ENCODE data around the gene IL17REL.

IL17REL gene

DNA sequence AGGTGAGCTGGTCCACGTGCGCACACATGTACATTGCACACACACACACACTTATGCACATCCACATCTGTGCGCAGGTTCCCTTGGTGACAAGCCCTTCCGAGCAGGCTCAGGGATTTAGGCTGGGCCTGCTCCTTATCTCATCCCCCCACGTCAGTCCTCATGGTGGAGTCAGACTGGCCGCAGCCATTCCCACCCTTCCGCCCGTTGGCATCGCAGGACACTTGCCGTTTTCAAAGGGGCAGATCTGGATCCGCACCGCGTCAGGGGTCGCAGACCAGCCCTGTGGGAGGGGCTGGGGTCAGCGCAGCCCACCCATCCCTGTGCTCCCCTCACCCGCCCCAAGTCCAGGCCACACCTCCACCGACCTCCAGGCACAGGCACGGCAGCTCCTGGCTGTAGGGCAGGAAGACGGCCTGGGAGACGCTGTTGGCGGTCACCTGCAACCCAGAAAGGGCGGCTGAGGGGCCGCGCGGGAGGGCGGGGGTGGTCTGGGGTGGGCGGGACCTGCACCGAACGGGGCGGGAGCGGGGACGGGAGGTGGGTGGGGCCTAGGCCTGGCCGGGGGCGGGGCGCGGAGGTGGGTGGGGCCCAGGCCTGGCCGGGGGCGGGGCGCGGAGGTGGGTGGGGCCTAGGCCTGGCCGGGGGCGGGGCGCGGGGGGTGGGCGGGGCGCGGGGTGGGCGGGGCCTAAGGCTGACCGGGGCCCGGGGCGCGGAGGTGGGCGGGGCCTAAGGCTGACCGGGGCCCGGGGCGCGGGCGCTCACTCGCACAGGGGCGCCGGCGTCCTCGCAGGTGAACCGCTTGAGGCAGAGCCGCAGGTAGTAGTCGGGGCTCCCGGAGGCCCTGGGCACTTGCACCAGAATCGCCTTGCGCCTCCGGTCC is 13.3 kb downstream of the IL17REL start:
- DNase-seq (ENCODE audit: insufficient read length, low spot score) (peak; percentile 43), FAIRE-seq (no peak)
- no peak for TF ChIP-seq POU2F2 (IDR thresholded peaks at IDR 0.05; ENCODE audit: low read depth, low read length)
- TF ChIP-seq PAX5 (IDR thresholded peaks at IDR 0.05; ENCODE audit: insufficient read depth, low read length, severe bottlenecking) = no peak
- TF ChIP-seq POLR2AphosphoS5 (IDR thresholded peaks at IDR 0.05; ENCODE audit: low read depth, low read length) = no peak
- no peak for TF ChIP-seq POLR2A (IDR thresholded peaks at IDR 0.05; ENCODE audit: low read depth, low read length)
- no peak for TF ChIP-seq TAF1 (IDR thresholded peaks at IDR 0.05; ENCODE audit: low read depth, low read length)
- TF ChIP-seq SPI1 (IDR thresholded peaks at IDR 0.05; ENCODE audit: low read depth, low read length) = no peak

DNA sequence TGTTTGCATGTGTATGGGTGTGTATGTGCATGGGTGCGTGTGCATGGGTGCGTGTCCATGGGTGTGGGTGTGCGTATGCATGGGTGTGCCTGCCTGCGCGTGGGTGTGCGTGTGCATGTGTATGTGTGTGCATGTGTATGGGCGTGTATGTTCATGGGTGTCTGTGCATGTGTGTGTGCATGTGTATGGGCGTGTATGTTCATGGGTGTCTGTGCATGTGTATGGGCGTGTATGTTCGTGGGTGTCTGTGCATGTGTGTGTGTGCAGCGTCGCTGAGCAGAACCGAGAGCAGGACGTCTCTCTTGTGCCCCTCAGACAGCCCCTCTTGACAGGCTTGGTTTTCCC is 13.9 kb downstream of the IL17REL start:
- FAIRE-seq = no peak
- DNase-seq (ENCODE audit: insufficient read length, low spot score) = no peak
- TF ChIP-seq POLR2A (IDR thresholded peaks at IDR 0.05; ENCODE audit: low read depth, low read length) = no peak
- no peak for TF ChIP-seq PAX5 (IDR thresholded peaks at IDR 0.05; ENCODE audit: insufficient read depth, low read length, severe bottlenecking)
- TF ChIP-seq POLR2AphosphoS5 (IDR thresholded peaks at IDR 0.05; ENCODE audit: low read depth, low read length) = no peak
- TF ChIP-seq TAF1 (IDR thresholded peaks at IDR 0.05; ENCODE audit: low read depth, low read length) = no peak
- no peak for TF ChIP-seq POU2F2 (IDR thresholded peaks at IDR 0.05; ENCODE audit: low read depth, low read length)
- no peak for TF ChIP-seq SPI1 (IDR thresholded peaks at IDR 0.05; ENCODE audit: low read depth, low read length)

DNA sequence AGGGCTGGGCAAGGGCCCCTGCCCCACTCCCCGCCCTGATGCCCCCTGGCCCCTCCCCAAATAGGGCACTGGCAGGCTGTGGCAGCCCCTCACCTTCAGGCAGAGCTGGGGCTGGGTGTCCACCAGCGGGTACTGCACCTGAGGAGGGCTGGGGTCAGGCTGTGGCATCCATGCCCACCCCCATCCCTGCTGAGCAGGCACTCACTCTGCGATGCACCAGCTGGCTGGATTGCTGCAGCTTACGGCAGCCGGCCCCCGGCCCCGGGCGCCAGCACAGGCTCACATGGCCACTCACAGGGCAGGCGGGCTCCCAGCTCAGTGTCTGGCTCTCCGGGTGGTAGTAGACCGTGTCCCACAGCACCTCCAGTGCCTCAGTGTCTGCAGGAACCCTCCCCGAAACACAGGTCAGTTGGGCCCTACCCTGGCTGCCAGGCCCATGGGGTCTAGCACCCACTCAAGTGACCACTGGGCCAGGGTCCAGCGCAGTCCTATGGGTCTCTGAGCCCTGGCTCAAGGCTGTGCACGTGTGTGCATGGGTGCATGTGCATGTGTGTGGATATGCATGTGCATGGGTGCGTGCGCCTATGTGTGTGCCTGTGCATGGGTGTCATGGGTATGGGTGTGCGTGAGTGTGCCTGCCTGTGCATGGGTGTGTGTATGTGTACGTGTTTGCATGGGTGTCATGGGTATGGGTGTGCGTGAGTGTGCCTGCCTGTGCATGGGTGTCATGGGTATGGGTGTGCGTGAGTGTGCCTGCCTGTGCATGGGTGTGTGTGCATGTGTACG is 14.4 kb downstream of the IL17REL start:
- FAIRE-seq = peak; percentile 26
- TF ChIP-seq TAF1 (IDR thresholded peaks at IDR 0.05; ENCODE audit: low read depth, low read length) (no peak), POU2F2 (IDR thresholded peaks at IDR 0.05; ENCODE audit: low read depth, low read length) (no peak), SPI1 (IDR thresholded peaks at IDR 0.05; ENCODE audit: low read depth, low read length) (no peak), PAX5 (IDR thresholded peaks at IDR 0.05; ENCODE audit: insufficient read depth, low read length, severe bottlenecking) (no peak), POLR2AphosphoS5 (IDR thresholded peaks at IDR 0.05; ENCODE audit: low read depth, low read length) (no peak), POLR2A (IDR thresholded peaks at IDR 0.05; ENCODE audit: low read depth, low read length) (no peak)
- DNase-seq (ENCODE audit: insufficient read length, low spot score) = no peak

DNA sequence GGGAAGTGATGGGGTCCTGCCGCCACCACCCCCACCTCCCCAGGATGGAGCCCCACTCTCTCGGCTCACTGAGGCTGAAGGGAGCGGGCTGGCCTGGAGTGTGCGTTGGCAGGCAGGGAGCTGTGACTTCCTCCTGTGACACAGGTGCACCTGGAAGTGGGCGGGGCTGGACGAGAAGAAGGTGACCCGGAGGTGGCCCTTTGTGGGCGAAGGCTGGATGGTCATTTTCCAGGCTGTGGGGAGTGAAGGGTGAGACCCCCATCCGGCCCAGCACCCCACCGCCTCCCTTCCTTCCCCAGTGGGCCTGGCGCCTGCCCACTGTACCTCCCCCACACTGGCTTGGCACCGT is 15.3 kb downstream of the IL17REL start:
- TF ChIP-seq POLR2A (IDR thresholded peaks at IDR 0.05; ENCODE audit: low read depth, low read length) (no peak), TAF1 (IDR thresholded peaks at IDR 0.05; ENCODE audit: low read depth, low read length) (no peak), SPI1 (IDR thresholded peaks at IDR 0.05; ENCODE audit: low read depth, low read length) (no peak), POU2F2 (IDR thresholded peaks at IDR 0.05; ENCODE audit: low read depth, low read length) (no peak), PAX5 (IDR thresholded peaks at IDR 0.05; ENCODE audit: insufficient read depth, low read length, severe bottlenecking) (no peak)
- DNase-seq (ENCODE audit: insufficient read length, low spot score) (no peak), FAIRE-seq (no peak)

DNA sequence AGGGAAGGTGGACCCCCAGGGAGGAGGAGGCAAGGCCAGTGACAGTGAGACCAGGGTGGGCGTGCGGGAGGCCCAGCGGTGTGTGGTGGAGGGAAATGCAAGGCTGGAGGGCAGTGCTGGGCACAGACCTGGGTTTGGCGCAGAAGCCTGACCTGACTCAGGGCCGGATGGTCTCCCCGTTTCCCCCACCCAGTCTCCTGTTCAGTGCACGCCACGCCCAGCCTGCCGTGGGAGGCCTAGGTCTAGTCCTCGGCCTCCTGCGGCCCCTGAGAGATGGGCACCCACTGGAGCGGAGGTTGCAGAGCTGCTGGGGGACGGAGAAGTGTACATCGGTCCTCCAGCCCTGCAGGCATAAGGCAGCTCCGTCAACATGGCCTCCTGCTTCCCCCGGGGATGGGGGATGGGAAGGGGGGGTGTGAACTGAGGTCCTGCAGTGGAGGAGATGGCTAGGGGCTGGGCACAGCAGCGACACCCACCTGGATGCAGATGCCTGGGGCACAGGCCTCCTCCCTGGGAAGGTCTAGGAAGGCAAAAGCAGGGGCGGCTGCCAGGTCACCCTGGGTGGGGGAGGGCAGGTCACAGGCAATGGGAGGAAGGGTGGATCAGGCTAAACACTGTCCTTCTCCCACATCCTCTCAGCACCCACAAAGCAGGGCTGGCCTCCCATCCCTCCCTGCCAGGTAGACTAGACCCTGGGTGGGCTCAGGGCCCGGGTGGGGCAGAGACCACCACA is 15.9 kb downstream of the IL17REL start:
- DNase-seq (ENCODE audit: insufficient read length, low spot score) = no peak
- FAIRE-seq = no peak
- no peak for TF ChIP-seq POLR2A (IDR thresholded peaks at IDR 0.05; ENCODE audit: low read depth, low read length)
- TF ChIP-seq SPI1 (IDR thresholded peaks at IDR 0.05; ENCODE audit: low read depth, low read length) = no peak
- TF ChIP-seq POU2F2 (IDR thresholded peaks at IDR 0.05; ENCODE audit: low read depth, low read length) = no peak
- TF ChIP-seq TAF1 (IDR thresholded peaks at IDR 0.05; ENCODE audit: low read depth, low read length) = no peak
- no peak for TF ChIP-seq PAX5 (IDR thresholded peaks at IDR 0.05; ENCODE audit: insufficient read depth, low read length, severe bottlenecking)
- TF ChIP-seq POLR2AphosphoS5 (IDR thresholded peaks at IDR 0.05; ENCODE audit: low read depth, low read length) = no peak

DNA sequence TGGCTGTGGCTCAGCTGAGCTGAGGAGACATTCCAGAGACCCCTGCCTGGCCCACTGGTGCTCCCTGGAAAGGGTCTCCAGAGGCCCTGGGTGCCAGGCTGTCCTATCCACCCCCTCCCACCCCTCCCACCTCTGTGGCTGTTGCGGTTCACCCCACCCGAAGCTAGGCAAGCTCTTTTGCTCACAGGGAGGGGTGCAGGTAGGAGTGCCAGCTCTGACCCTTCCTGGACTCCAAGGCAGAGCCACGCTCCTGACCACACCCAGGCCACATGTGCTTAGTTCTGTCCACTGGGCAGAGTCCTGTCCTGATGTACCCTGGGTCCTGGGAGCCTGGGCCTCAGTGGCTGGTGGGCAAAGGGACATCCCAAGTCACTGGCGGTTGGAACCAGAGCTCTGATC is 16.4 kb downstream of the IL17REL start:
- FAIRE-seq (no peak), DNase-seq (ENCODE audit: insufficient read length, low spot score) (no peak)
- TF ChIP-seq SPI1 (IDR thresholded peaks at IDR 0.05; ENCODE audit: low read depth, low read length) (no peak), POLR2AphosphoS5 (IDR thresholded peaks at IDR 0.05; ENCODE audit: low read depth, low read length) (no peak), POLR2A (IDR thresholded peaks at IDR 0.05; ENCODE audit: low read depth, low read length) (no peak), PAX5 (IDR thresholded peaks at IDR 0.05; ENCODE audit: insufficient read depth, low read length, severe bottlenecking) (no peak), POU2F2 (IDR thresholded peaks at IDR 0.05; ENCODE audit: low read depth, low read length) (no peak), TAF1 (IDR thresholded peaks at IDR 0.05; ENCODE audit: low read depth, low read length) (no peak)

DNA sequence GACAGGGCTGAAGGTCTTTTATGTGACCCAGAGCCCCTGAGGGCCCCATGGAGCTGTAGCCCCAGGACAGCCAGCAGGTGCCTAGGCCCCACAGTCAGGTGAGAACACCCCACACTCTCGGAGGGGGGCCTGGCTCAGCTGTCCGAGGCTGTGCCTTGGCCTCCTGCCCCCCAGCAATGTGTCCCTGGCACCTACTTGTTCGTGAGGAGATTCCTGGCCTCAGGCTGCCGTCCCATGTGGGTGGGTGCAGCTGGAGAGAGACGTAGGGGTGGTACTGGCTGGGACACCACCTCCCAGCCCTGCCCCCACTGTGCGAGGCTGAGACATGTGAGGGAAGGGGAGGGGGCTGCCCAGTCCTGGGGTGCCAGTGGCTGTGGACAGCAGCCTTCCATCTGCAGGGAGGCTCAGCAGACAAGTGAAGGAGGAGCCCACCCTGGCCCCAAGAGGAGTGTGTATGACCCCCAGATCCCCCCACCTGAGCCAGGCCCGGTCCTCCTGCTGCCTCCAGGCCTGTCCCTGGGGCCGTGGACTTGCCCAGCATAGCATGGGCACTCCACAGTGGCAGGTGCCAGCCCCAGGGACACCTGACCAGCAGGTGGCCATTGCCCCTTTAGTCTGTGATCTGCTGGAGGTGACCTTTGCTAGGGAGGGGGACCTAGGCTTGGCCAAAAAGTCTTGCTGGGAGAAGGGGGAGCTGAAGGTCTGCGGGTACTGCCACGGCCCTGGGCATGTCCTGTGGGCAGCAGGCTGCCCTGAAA is 17.0 kb downstream of the IL17REL start:
- TF ChIP-seq POU2F2 (IDR thresholded peaks at IDR 0.05; ENCODE audit: low read depth, low read length) (no peak), POLR2A (IDR thresholded peaks at IDR 0.05; ENCODE audit: low read depth, low read length) (no peak), POLR2AphosphoS5 (IDR thresholded peaks at IDR 0.05; ENCODE audit: low read depth, low read length) (no peak), TAF1 (IDR thresholded peaks at IDR 0.05; ENCODE audit: low read depth, low read length) (no peak)
- DNase-seq (ENCODE audit: insufficient read length, low spot score) = no peak
- FAIRE-seq = no peak

DNA sequence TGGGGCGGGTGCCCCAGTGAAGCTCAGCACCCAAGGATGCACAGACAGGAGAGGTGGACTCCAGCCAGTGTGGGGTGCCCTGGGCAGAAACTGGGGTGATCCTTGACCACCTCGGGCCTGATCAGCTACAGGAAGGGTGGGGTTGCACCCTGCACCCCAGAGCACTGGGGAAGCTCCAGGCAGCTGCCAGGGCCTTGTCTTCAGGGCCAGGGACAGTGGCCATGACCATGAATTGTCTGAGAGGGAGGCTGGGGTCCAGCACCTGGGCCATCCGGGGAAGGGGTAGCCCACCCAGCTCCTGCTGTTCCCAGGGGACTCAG is 17.6 kb downstream of the IL17REL start:
- FAIRE-seq = no peak
- no peak for TF ChIP-seq TAF1 (IDR thresholded peaks at IDR 0.05; ENCODE audit: low read depth, low read length)
- no peak for TF ChIP-seq POLR2A (IDR thresholded peaks at IDR 0.05; ENCODE audit: low read depth, low read length)
- no peak for TF ChIP-seq SPI1 (IDR thresholded peaks at IDR 0.05; ENCODE audit: low read depth, low read length)
- no peak for TF ChIP-seq POLR2AphosphoS5 (IDR thresholded peaks at IDR 0.05; ENCODE audit: low read depth, low read length)
- TF ChIP-seq PAX5 (IDR thresholded peaks at IDR 0.05; ENCODE audit: insufficient read depth, low read length, severe bottlenecking) = no peak
- no peak for TF ChIP-seq POU2F2 (IDR thresholded peaks at IDR 0.05; ENCODE audit: low read depth, low read length)
- no peak for DNase-seq (ENCODE audit: insufficient read length, low spot score)
